HEK293 (cell line): ENCODE data around the gene SPON1.

Source experiments
- CTCF ChIA-PET: fragments of 350-600 bp; formaldehyde crosslinking; extraction: SDS; loops from one replicate; lab custom pipeline; 2021; ENCODE audit warnings: antibody characterized with exemption; lab: Yijun Ruan, JAX
- POLR2A ChIA-PET: fragments of 300-600 bp; formaldehyde crosslinking; extraction: SDS; loops from one replicate; lab custom pipeline; 2020; ENCODE audit warnings: antibody characterized with exemption, inconsistent platforms; lab: Yijun Ruan, JAX
- H3K27ac ChIP-seq: fragments of 200-500 bp; sonication (Bioruptor generic); 2 replicates; pipeline ENCODE4 v1.5.1; 2014; ENCODE audit warnings: low read depth, low read length, control low read depth, inconsistent platforms; ENCODE audit errors: extremely low read depth
- H3K36me3 ChIP-seq, 2 experiments: fragments of 200-500 bp in 1 of 2; sonication (Bioruptor generic) in 1 of 2; 1 replicate in 1 of 2; 2 replicates in 1 of 2; pipeline ENCODE4 v1.5.1; 2014 to 2017; ENCODE audit warnings: inconsistent platforms in 2 of 2, low read length in 2 of 2; ENCODE audit not compliant: control insufficient read depth in 2 of 2, insufficient read depth in 1 of 2
- H3K4me1 ChIP-seq: fragments of 200-500 bp; sonication (Bioruptor generic); 2 replicates; pipeline ENCODE4 v1.5.1; 2014; ENCODE audit warnings: mild to moderate bottlenecking, low read length, inconsistent platforms; ENCODE audit not compliant: control insufficient read depth, insufficient read depth
- H3K4me3 ChIP-seq: 2 replicates; pipeline ENCODE4 v1.5.1; 2011; ENCODE audit warnings: low read depth, mild to moderate bottlenecking, control low read depth, low read length, moderate library complexity
- H3K9me3 ChIP-seq: fragments of 200-500 bp; sonication (Bioruptor generic); 2 replicates; pipeline ENCODE4 v1.5.1; 2014; ENCODE audit warnings: low read depth, low read length, inconsistent platforms; ENCODE audit not compliant: control insufficient read depth, insufficient read depth
- HIC1 ChIP-seq: fragments of 450-650 bp; formaldehyde crosslinking; IDR thresholded peaks from 2 replicates; pipeline ENCODE4 v1.5.1; 2016; ENCODE audit warnings: missing biosample characterization, missing genetic modification characterization
- PRDM10 ChIP-seq: fragments of 450-650 bp; formaldehyde crosslinking; IDR thresholded peaks from 2 replicates; pipeline ENCODE4 v1.5.1; 2016; ENCODE audit warnings: missing biosample characterization, missing genetic modification characterization
- SP7 ChIP-seq: fragments of 450-650 bp; formaldehyde crosslinking; IDR thresholded peaks from 2 replicates; pipeline ENCODE4 v1.5.1; 2016; ENCODE audit warnings: missing biosample characterization, missing genetic modification characterization
- TCF7L2 ChIP-seq: IDR thresholded peaks from 2 replicates; pipeline ENCODE4 v1.6.1; 2011; ENCODE audit warnings: low read depth, mild to moderate bottlenecking, inconsistent platforms, low read length, moderate library complexity, borderline replicate concordance
- ZBTB26 ChIP-seq: fragments of 450-650 bp; formaldehyde crosslinking; optimal IDR thresholded peaks from 2 replicates; pipeline ENCODE3; 2016; ENCODE audit warnings: missing biosample characterization, mild to moderate bottlenecking, missing genetic modification characterization
- ZFHX2 ChIP-seq: fragments of 450-650 bp; formaldehyde crosslinking; conservative IDR thresholded peaks from 2 replicates; pipeline ENCODE4 v1.5.1; 2016; ENCODE audit warnings: missing biosample characterization, missing genetic modification characterization
- ZFP41 ChIP-seq: fragments of 450-650 bp; formaldehyde crosslinking; IDR thresholded peaks from 2 replicates; pipeline ENCODE4 v1.5.1; 2016; ENCODE audit warnings: missing biosample characterization, missing genetic modification characterization, borderline replicate concordance
- ZNF112 ChIP-seq: fragments of 450-650 bp; formaldehyde crosslinking; IDR thresholded peaks from 2 replicates; pipeline ENCODE4 v1.5.0; 2017; ENCODE audit warnings: missing biosample characterization, missing genetic modification characterization
- ZNF132 ChIP-seq: fragments of 450-650 bp; formaldehyde crosslinking; IDR thresholded peaks from 2 replicates; pipeline ENCODE4 v1.5.1; 2017; ENCODE audit warnings: missing biosample characterization, missing genetic modification characterization, borderline replicate concordance
- ZNF223 ChIP-seq: fragments of 450-650 bp; formaldehyde crosslinking; IDR thresholded peaks from 2 replicates; pipeline ENCODE4 v1.5.1; 2016; ENCODE audit warnings: missing biosample characterization, missing genetic modification characterization
- ZNF239 ChIP-seq: fragments of 450-650 bp; formaldehyde crosslinking; IDR thresholded peaks from 2 replicates; pipeline ENCODE4 v1.5.1; 2016; ENCODE audit warnings: missing biosample characterization, missing genetic modification characterization
- ZNF24 ChIP-seq: fragments of 450-650 bp; formaldehyde crosslinking; IDR thresholded peaks from 2 replicates; pipeline ENCODE4 v1.5.1; 2016; ENCODE audit warnings: missing biosample characterization, missing genetic modification characterization
- ZNF311 ChIP-seq: fragments of 450-650 bp; formaldehyde crosslinking; IDR thresholded peaks from 2 replicates; pipeline ENCODE4 v1.5.1; 2017; ENCODE audit warnings: missing biosample characterization, missing genetic modification characterization, borderline replicate concordance
- ZNF37A ChIP-seq: fragments of 450-650 bp; IDR thresholded peaks from 2 replicates; pipeline ENCODE4 v1.5.1; 2018; ENCODE audit warnings: missing biosample characterization, missing genetic modification characterization
- ZNF391 ChIP-seq: fragments of 450-650 bp; formaldehyde crosslinking; IDR thresholded peaks from 2 replicates; pipeline ENCODE4 v1.5.1; 2016; ENCODE audit warnings: low read depth, missing biosample characterization, missing genetic modification characterization, borderline replicate concordance
- ZNF404 ChIP-seq: fragments of 450-650 bp; formaldehyde crosslinking; IDR thresholded peaks from 2 replicates; pipeline ENCODE4 v1.5.1; 2017; ENCODE audit warnings: missing biosample characterization, missing genetic modification characterization
- ZNF423 ChIP-seq: fragments of 450-650 bp; formaldehyde crosslinking; IDR thresholded peaks from 2 replicates; pipeline ENCODE4 v1.5.1; 2016; ENCODE audit warnings: missing biosample characterization, missing genetic modification characterization
- ZNF521 ChIP-seq: fragments of 450-650 bp; formaldehyde crosslinking; IDR thresholded peaks from 2 replicates; pipeline ENCODE4 v1.5.1; 2017; ENCODE audit warnings: missing biosample characterization, mild to moderate bottlenecking, missing genetic modification characterization
- ZNF560 ChIP-seq: fragments of 450-650 bp; formaldehyde crosslinking; IDR thresholded peaks from 2 replicates; pipeline ENCODE4 v1.5.1; 2017; ENCODE audit warnings: missing biosample characterization, missing genetic modification characterization, borderline replicate concordance
- ZNF580 ChIP-seq: fragments of 450-650 bp; formaldehyde crosslinking; IDR thresholded peaks from 2 replicates; pipeline ENCODE4 v1.5.1; 2016; ENCODE audit warnings: missing biosample characterization, missing genetic modification characterization
- ZNF596 ChIP-seq: fragments of 450-650 bp; IDR thresholded peaks from 2 replicates; pipeline ENCODE4 v1.5.0; 2018; ENCODE audit warnings: missing biosample characterization, mild to moderate bottlenecking, missing genetic modification characterization, moderate library complexity
- ZNF692 ChIP-seq: fragments of 450-650 bp; formaldehyde crosslinking; IDR thresholded peaks from 2 replicates; pipeline ENCODE4 v1.5.1; 2016; ENCODE audit warnings: missing biosample characterization, missing genetic modification characterization
- ZNF747 ChIP-seq: fragments of 450-650 bp; formaldehyde crosslinking; IDR thresholded peaks from 2 replicates; pipeline ENCODE4 v1.5.1; 2016; ENCODE audit warnings: missing biosample characterization, missing genetic modification characterization
- ZNF785 ChIP-seq: fragments of 450-650 bp; formaldehyde crosslinking; IDR thresholded peaks from 2 replicates; pipeline ENCODE4 v1.5.1; 2016; ENCODE audit warnings: missing biosample characterization, missing genetic modification characterization
- ZNF830 ChIP-seq: fragments of 450-650 bp; IDR thresholded peaks from 2 replicates; pipeline ENCODE4 v1.5.0; 2018; ENCODE audit warnings: missing biosample characterization, missing genetic modification characterization, low read depth, mild to moderate bottlenecking, moderate library complexity
- ZSCAN23 ChIP-seq: fragments of 450-650 bp; formaldehyde crosslinking; IDR thresholded peaks from 2 replicates; pipeline ENCODE4 v1.5.1; 2016; ENCODE audit warnings: missing biosample characterization, missing genetic modification characterization

The SPON1 gene

GRCh38 chr11:14111496-14111895, 149.0 kb downstream of the SPON1 start:
- TF ChIP-seq ZFHX2, result no peak
- TF ChIP-seq ZNF830 (tag by site-specific recombination), result no peak
- TF ChIP-seq ZNF37A (tag by site-specific recombination), result no peak
- no peak for TF ChIP-seq ZNF560 (tag by site-specific recombination)
- TF ChIP-seq ZNF596 (tag by site-specific recombination), result no peak
- TF ChIP-seq ZNF311 (tag by site-specific recombination), result no peak
- no peak for TF ChIP-seq ZFP41 (tag by site-specific recombination)
- Histone ChIP-seq H3K27ac (no peak overlapping the region), H3K4me3 (no peak overlapping the region), H3K9me3 (no peaks in the 10 kb centered on the region), H3K4me1 (no peaks in the 10 kb centered on the region), H3K36me3 (no peaks in the 10 kb centered on the region)
- ChIA-PET CTCF (no interaction called here), POLR2A (no interaction called here)

GRCh38 chr11:14112721-14113120, 150.2 kb downstream of the SPON1 start:
- Histone ChIP-seq H3K27ac (no peak overlapping the region), H3K4me3 (no peak overlapping the region), H3K36me3 (no peaks in the 10 kb centered on the region), H3K4me1 (peaks cover 2% of the 10 kb centered on the region; the same call in 1 of the 2 replicates), H3K9me3 (no peaks in the 10 kb centered on the region)
- ChIA-PET POLR2A (no interaction called here), CTCF (no interaction called here)
- TF ChIP-seq ZSCAN23, result no peak
- TF ChIP-seq ZNF223, result no peak
- TF ChIP-seq ZNF112, result no peak
- no peak for TF ChIP-seq ZNF692 (tag by site-specific recombination)
- no peak for TF ChIP-seq ZNF747 (tag by site-specific recombination)
- TF ChIP-seq ZBTB26 (tag by site-specific recombination), result no peak
- no peak for TF ChIP-seq ZNF24 (tag by site-specific recombination)
- no peak for TF ChIP-seq ZNF391 (tag by site-specific recombination)
- no peak for TF ChIP-seq HIC1 (tag by site-specific recombination)
- no peak for TF ChIP-seq ZNF404 (tag by site-specific recombination)
- no peak for TF ChIP-seq ZNF132 (tag by site-specific recombination)
- no peak for TF ChIP-seq ZNF521 (tag by site-specific recombination)
- TF ChIP-seq TCF7L2, result no peak
- TF ChIP-seq ZNF239 (tag by site-specific recombination), result no peak
- no peak for TF ChIP-seq ZNF423 (tag by site-specific recombination)
- no peak for TF ChIP-seq PRDM10
- no peak for TF ChIP-seq ZNF785 (tag by site-specific recombination)
- no peak for TF ChIP-seq SP7 (tag by site-specific recombination)
- TF ChIP-seq ZNF580 (tag by site-specific recombination), result no peak
